ENCODE data around the gene DCXR. TPM values are rescaled to one million over a fixed set of nuclear protein-coding genes. Genes with fewer than 3 reads are reported as not detected.

The DCXR gene
- total RNA-seq, 4 donors from 2014 or later = 49.4 to 117 (median 71.3) TPM

DNA sequence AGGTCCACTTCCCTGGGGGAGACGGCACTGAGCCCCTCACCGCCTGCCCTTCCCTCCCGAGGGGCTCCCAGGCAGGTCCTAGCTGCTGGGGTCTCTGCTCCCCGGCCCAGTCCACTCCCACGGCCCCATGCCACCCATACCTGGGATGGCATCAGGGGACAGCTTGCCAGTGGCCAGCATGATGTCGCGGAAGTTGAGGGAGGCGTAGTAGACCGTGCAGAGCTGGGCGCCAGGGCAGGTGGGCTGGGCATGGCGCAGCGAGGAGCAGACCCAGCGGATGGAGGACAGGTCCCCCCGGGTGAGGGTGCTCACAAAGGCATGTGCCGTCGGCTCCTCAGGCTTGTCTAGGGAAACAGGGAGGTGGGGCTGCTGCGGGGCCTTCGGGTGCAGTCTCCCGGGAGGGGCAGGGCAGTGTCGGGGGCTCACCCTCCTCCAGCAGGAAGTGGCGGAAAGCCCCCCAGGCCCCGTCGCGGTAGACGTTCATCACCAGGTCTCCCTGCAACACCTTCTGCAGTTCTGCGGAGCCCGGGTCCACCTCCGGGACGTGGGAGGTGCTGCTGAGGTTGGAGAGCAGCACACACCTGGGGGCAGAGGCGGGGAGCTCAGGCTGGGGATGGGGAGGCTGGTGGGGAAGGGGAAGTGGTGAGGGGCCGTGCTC is 47.0 kb upstream of the DCXR start:
- intact Hi-C loops (cut with DNase I; ENCODE audit: low total_unique reads) (no loop called here), in situ Hi-C loops (cut with MboI; ENCODE audit: low pct_ligation_motif_present in 1 of 4, low pct_unique_long_range_greater_than_20kb in 1 of 4, low sequenced_read_pairs in 3 of 4) (no loop called here)
- Histone ChIP-seq H3K9me3 (no peaks in the 10 kb centered on the region), H3K27ac (no peak overlapping the region), H3K36me3 (peaks cover 0 to 79% (median 25%) of the 10 kb centered on the region in 4 donors), H3K4me3 (no peak overlapping the region), H3K4me1 (no peaks in the 10 kb centered on the region), H3K27me3 (no peaks in the 10 kb centered on the region)
- WGBS, 2 donors (ENCODE audit: low coverage in 1 of 2) = 89% methylated on average over 31 of the region's 31 CpGs; no CpG with 5 or more reads in 1 of the 2 donors
- DNase-seq = no peak
- TF ChIP-seq POLR2AphosphoS5 (IDR thresholded peaks at IDR 0.05) = no peak
- TF ChIP-seq, protein P1, sequence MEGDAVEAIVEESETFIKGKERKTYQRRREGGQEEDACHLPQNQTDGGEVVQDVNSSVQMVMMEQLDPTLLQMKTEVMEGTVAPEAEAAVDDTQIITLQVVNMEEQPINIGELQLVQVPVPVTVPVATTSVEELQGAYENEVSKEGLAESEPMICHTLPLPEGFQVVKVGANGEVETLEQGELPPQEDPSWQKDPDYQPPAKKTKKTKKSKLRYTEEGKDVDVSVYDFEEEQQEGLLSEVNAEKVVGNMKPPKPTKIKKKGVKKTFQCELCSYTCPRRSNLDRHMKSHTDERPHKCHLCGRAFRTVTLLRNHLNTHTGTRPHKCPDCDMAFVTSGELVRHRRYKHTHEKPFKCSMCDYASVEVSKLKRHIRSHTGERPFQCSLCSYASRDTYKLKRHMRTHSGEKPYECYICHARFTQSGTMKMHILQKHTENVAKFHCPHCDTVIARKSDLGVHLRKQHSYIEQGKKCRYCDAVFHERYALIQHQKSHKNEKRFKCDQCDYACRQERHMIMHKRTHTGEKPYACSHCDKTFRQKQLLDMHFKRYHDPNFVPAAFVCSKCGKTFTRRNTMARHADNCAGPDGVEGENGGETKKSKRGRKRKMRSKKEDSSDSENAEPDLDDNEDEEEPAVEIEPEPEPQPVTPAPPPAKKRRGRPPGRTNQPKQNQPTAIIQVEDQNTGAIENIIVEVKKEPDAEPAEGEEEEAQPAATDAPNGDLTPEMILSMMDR (IDR thresholded peaks at IDR 0.05) = no peak
- TF ChIP-seq POLR2A (IDR thresholded peaks at IDR 0.05) = no peak

DNA sequence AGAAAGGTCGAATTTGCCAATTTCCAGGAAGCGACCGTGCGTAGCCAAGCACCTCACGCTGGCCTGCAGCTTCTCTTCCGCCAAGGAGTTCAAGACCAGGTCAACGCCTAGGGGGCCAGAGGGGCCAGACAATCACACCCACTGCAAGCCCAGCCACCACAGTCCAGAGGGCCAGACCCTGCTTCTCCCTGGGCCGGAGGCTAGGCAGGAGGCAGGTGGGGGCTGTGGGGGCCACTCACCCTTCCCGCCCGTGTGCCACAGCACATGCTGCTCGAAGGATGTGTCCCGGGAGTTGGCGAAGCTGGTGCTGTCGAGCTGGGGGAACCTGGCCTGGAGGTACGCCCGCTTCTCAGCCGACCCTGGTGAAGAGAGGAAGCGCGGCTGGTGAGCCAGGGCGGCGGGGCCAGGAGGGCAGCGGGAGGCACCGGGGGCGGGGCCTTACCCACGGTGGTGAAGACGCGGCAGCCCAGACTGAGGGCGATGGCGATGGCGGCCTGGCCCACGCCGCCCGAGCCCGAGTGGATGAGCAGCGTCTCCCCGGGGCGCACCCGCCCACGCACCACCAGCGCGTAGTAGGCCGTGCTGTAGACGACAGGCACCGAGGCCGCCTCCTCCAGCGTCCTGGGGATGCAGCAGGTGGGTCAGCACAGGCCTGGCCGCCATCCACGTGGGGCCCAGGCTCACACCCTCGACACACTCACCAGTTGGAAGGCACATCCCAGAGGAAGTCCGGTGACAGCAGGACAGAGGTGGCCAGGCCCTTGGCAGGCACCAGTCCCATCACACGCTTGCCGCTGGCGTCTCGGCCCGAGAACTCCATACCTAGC is 46.2 kb upstream of the DCXR start:
- intact Hi-C loops (cut with DNase I; ENCODE audit: low total_unique reads) (no loop called here), in situ Hi-C loops (cut with MboI; ENCODE audit: low pct_ligation_motif_present in 1 of 4, low pct_unique_long_range_greater_than_20kb in 1 of 4, low sequenced_read_pairs in 3 of 4) (no loop called here)
- 92% methylated on average over 50 of the region's 55 CpGs; no CpG with 5 or more reads in 1 of the 2 donors for WGBS, 2 donors (ENCODE audit: low coverage in 1 of 2)
- DNase-seq = no peak
- no peaks in the 10 kb centered on the region for H3K9me3 ChIP-seq
- H3K4me1 ChIP-seq = no peaks in the 10 kb centered on the region
- H3K4me3 ChIP-seq = no peak overlapping the region
- H3K27me3 ChIP-seq = no peaks in the 10 kb centered on the region
- no peak overlapping the region for H3K27ac ChIP-seq
- peaks cover 0 to 76% (median 25%) of the 10 kb centered on the region in 4 donors for H3K36me3 ChIP-seq
- no peak for TF ChIP-seq POLR2AphosphoS5 (IDR thresholded peaks at IDR 0.05)
- TF ChIP-seq EP300 (IDR thresholded peaks at IDR 0.05; ENCODE audit: low read depth) = no peak
- TF ChIP-seq, protein P1 (IDR thresholded peaks at IDR 0.05) = no peak
- no peak for TF ChIP-seq POLR2A (IDR thresholded peaks at IDR 0.05)

- H3K4me1 ChIP-seq = no peaks in the 10 kb centered on the region
- H3K27me3 ChIP-seq = no peaks in the 10 kb centered on the region
- H3K36me3 ChIP-seq = peaks cover 0 to 69% (median 22%) of the 10 kb centered on the region in 4 donors
- 97% methylated on average over 20 of the region's 24 CpGs; no CpG with 5 or more reads in 1 of the 2 donors for WGBS, 2 donors (ENCODE audit: low coverage in 1 of 2)
- H3K9me3 ChIP-seq = no peaks in the 10 kb centered on the region
- no peak for DNase-seq
- in situ Hi-C loops (cut with MboI; ENCODE audit: low pct_ligation_motif_present in 1 of 4, low pct_unique_long_range_greater_than_20kb in 1 of 4, low sequenced_read_pairs in 3 of 4) = no loop called here
- no peak overlapping the region for H3K4me3 ChIP-seq
- no peak overlapping the region for H3K27ac ChIP-seq
- intact Hi-C loops (cut with DNase I; ENCODE audit: low total_unique reads) = no loop called here
- TF ChIP-seq, protein P1 (IDR thresholded peaks at IDR 0.05) = no peak
- TF ChIP-seq POLR2AphosphoS5 (IDR thresholded peaks at IDR 0.05) (no peak), EP300 (IDR thresholded peaks at IDR 0.05; ENCODE audit: low read depth) (no peak), POLR2A (IDR thresholded peaks at IDR 0.05) (no peak)
Measured at GRCh38 chr17:82083009-82083408, 45.5 kb upstream of the DCXR start.

DNA sequence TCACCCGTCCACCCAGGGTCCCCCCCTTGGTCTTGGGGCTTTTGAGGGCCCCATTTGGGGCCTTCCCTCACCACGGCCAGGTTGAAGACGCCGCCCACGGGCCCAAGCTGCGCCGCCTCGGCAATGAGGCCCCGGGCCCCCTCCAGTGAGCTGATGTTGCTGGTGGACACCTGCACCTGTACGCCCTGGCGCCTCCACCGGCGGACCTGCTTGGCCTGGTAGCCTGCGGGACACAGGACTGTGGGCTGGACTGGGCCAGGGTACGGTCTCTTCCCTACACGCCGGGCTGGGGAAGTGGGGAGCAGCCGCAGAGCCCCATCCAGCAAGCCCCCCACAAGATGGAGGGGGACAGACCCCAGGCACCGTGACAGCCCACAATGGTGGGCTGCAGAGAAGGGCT is 45.0 kb upstream of the DCXR start:
- H3K4me1 ChIP-seq = no peaks in the 10 kb centered on the region
- 88% methylated on average over 8 of the region's 19 CpGs; no CpG with 5 or more reads in 1 of the 2 donors for WGBS, 2 donors (ENCODE audit: low coverage in 1 of 2)
- intact Hi-C loops (cut with DNase I; ENCODE audit: low total_unique reads) (no loop called here), in situ Hi-C loops (cut with MboI; ENCODE audit: low pct_ligation_motif_present in 1 of 4, low pct_unique_long_range_greater_than_20kb in 1 of 4, low sequenced_read_pairs in 3 of 4) (no loop called here)
- no peak overlapping the region for H3K4me3 ChIP-seq
- no peak for DNase-seq
- peaks cover 0 to 63% (median 19%) of the 10 kb centered on the region in 4 donors for H3K36me3 ChIP-seq
- H3K9me3 ChIP-seq = no peaks in the 10 kb centered on the region
- no peaks in the 10 kb centered on the region for H3K27me3 ChIP-seq
- no peak overlapping the region for H3K27ac ChIP-seq
- no peak for TF ChIP-seq EP300 (IDR thresholded peaks at IDR 0.05; ENCODE audit: low read depth)
- TF ChIP-seq POLR2AphosphoS5 (IDR thresholded peaks at IDR 0.05) = no peak
- TF ChIP-seq, protein P1 (IDR thresholded peaks at IDR 0.05) = no peak
- no peak for TF ChIP-seq POLR2A (IDR thresholded peaks at IDR 0.05)

Data from transverse colon (tissue), 4 donors.